ENCODE measurements around the gene HSD11B1L. TPM values are rescaled to one million over a fixed set of nuclear protein-coding genes. Genes with fewer than 3 reads are reported as not detected.
"Not testable (repeated sequence)": the region's sequence is repeated elsewhere in the genome, so short reads cannot be mapped to it uniquely, and the experiment has no call there.

Gene HSD11B1L
- total RNA-seq, 3 donors from 2014 or later (not counting 1 experiment from before 2014, with no cell fraction given) = 1.1 to 3.7 (median 3.0) TPM

DNA sequence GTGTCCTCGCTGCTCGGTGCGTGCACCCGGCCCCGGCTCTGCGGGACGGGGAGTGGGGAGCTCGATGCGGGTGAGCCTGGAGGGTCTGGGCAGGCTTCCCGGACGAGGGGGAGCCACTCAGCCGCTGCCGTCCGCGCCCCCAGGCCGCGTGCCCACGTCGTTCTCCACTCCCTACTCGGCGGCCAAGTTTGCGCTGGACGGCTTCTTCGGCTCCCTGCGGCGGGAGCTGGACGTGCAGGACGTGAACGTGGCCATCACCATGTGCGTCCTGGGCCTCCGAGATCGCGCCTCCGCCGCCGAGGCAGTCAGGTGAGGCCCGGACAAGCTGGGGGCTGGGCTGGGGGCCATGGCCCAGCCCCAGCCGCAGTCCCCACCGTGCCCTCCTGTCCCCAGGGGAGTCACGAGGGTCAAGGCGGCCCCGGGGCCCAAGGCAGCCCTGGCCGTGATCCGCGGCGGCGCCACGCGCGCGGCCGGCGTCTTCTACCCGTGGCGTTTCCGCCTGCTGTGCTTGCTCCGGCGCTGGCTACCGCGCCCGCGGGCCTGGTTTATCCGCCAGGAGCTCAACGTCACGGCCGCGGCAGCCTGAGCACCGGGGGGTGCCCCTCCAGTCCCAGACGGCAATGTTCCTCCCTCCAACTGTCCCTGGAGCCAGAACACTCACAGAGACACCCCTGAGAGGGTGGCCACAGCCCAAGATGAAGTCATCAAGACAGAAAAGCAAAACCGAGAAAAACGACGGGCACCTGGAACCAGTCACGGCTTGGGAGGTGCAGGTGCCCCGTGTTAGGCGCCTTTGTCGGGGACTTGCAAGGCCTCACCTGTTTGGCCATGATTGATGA lies 6.8 kb downstream of the HSD11B1L start:
- peak; percentile 18 for TF ChIP-seq CTCF (IDR thresholded peaks at IDR 0.05)
- WGBS (ENCODE audit: insufficient coverage) = 64% methylated on average over 76 of the region's 76 CpGs
- H3K27me3 ChIP-seq (ENCODE audit: control insufficient read depth, insufficient read depth, low read length) = no peaks in the 10 kb centered on the region
- Mint-ChIP-seq H3K9me3 (no peaks in the 10 kb centered on the region), H3K27ac (peak overlapping the region in 1 of 2 donors; percentile 85), H3K27me3 (ENCODE audit: low read depth in 2 of 2) (no peaks in the 10 kb centered on the region), H3K4me1 (peaks cover 13 to 35% of the 10 kb centered on the region in 2 donors), H3K36me3 (no peaks in the 10 kb centered on the region), H3K4me3 (peak overlapping the region; percentile 86)
- ATAC-seq (no peak), DNase-seq (peak in 1 of 2 donors; percentile 30)
- H3K4me3 ChIP-seq (ENCODE audit: low read length) = peak overlapping the region; percentile 43
- intact Hi-C loops (cut with micrococcal nuclease) = no loop called here
- H3K36me3 ChIP-seq (ENCODE audit: control insufficient read depth, insufficient read depth, low read length) = peaks cover 9% of the 10 kb centered on the region
- peaks cover 39% of the 10 kb centered on the region for H3K4me1 ChIP-seq (ENCODE audit: control insufficient read depth, insufficient read depth, low read length)
- no peaks in the 10 kb centered on the region for H3K9me3 ChIP-seq (ENCODE audit: control insufficient read depth, insufficient read depth, low read length)
- H3K27ac ChIP-seq (ENCODE audit: low read length) = no peak overlapping the region

GRCh38 chr19:5688262-5688881 lies 7.5 kb downstream of the HSD11B1L start:
- H3K27ac Mint-ChIP-seq; H3K36me3 Mint-ChIP-seq; H3K9me3 Mint-ChIP-seq; ATAC-seq; H3K9me3 ChIP-seq (ENCODE audit: control insufficient read depth, insufficient read depth, low read length); H3K27me3 Mint-ChIP-seq (ENCODE audit: low read depth in 2 of 2); H3K4me3 ChIP-seq (ENCODE audit: low read length); H3K27ac ChIP-seq (ENCODE audit: low read length); H3K27me3 ChIP-seq (ENCODE audit: control insufficient read depth, insufficient read depth, low read length); DNase-seq; intact Hi-C loops (cut with micrococcal nuclease): not testable (repeated sequence)
- Mint-ChIP-seq H3K4me1 (peaks cover 13 to 43% of the 10 kb centered on the region in 2 donors), H3K4me3 (peak overlapping the region; percentile 74)
- Histone ChIP-seq H3K4me1 (ENCODE audit: control insufficient read depth, insufficient read depth, low read length) (peaks cover 39% of the 10 kb centered on the region), H3K36me3 (ENCODE audit: control insufficient read depth, insufficient read depth, low read length) (peaks cover 15% of the 10 kb centered on the region)
- WGBS (ENCODE audit: insufficient coverage) = 97% methylated on average over 13 of the region's 13 CpGs

DNA sequence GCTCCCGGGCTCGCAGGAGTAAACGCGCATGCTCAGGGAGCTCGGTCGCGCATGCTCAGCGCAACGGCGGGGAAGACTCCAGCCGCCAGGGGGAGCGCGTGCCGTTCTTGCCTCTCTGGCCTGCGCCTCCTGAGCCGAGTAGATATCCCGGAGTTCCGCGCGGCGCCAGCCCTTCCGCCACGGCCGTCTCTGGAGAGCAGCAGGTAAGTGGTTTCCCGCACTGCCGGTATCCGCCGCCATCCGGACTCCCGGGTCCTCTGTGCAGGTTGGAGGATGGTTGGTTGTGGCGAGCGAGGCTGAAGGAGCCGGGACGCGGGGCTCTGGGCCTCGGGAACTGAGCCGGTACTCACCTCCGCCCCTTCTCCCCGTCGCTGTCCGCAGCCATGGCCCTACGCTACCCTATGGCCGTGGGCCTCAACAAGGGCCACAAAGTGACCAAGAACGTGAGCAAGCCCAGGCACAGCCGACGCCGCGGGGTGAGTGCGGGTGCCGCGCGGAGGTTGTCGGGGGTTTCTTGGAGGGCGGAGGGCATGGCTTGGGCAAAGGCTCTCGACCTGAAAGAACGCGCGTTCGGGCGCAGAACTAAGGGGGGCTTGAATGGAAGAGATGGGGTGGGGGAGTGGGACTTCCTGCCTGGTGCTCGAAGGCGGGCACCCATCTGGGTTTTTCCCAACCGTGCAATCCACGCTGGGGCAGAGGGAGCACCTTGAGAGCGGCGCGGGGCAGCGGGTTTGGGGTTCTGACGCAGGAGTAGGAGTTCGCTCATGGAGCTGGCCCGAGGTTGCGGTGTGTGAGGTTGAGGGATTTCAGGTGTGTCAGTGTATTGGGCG lies 9.5 kb downstream of the HSD11B1L start, which contains the start of gene RPL36:
TSS of gene RPL36 (plus strand) at position 171 of the 830 bp plus-strand sequence. CDS start at position 384, 213 bp downstream.
- H3K36me3 ChIP-seq (ENCODE audit: control insufficient read depth, insufficient read depth, low read length) = peaks cover 32% of the 10 kb centered on the region
- no peaks in the 10 kb centered on the region for H3K9me3 ChIP-seq (ENCODE audit: control insufficient read depth, insufficient read depth, low read length)
- WGBS (ENCODE audit: insufficient coverage) = under 1% methylated on average over 73 of the region's 73 CpGs
- no peaks in the 10 kb centered on the region for H3K27me3 ChIP-seq (ENCODE audit: control insufficient read depth, insufficient read depth, low read length)
- H3K4me3 Mint-ChIP-seq = peak within 1 kb of the TSS; percentile 94
- TF ChIP-seq CTCF (IDR thresholded peaks at IDR 0.05) = peak; percentile 96
- H3K4me3 ChIP-seq (ENCODE audit: low read length) = peak within 1 kb of the TSS; percentile 91
- H3K27me3 Mint-ChIP-seq (ENCODE audit: low read depth in 2 of 2) = no peaks in the 10 kb centered on the region
- H3K4me1 Mint-ChIP-seq = peaks cover 13 to 49% of the 10 kb centered on the region in 2 donors
- H3K36me3 Mint-ChIP-seq = no peaks in the 10 kb centered on the region
- intact Hi-C loops (cut with micrococcal nuclease) = loop anchor here (1.0 kb wide), 2 partner anchors 10 to 30 kb away; partner anchors contain the start of genes CATSPERD, LONP1 and MICOS13
- peaks cover 39% of the 10 kb centered on the region for H3K4me1 ChIP-seq (ENCODE audit: control insufficient read depth, insufficient read depth, low read length)
- peak within 1 kb of the TSS; percentile 90 to 97 for H3K27ac Mint-ChIP-seq
- DNase-seq = peak; percentile 99
- no peaks in the 10 kb centered on the region for H3K9me3 Mint-ChIP-seq
- H3K27ac ChIP-seq (ENCODE audit: low read length) = peak within 1 kb of the TSS; percentile 83
- ATAC-seq = peak; percentile 61 to 81 (median 65)

All from natural killer cell (primary cell).